Naive thymus-derived CD4-positive, alpha-beta T cell (primary cell): ENCODE measurements around the gene BBLN. TPM values are rescaled to one million over a fixed set of nuclear protein-coding genes. Genes with fewer than 3 reads are reported as not detected.

Experiments used
- ATAC-seq: fragments of 150-1000 bp; cut with Tn5 transposase; 2 replicates; pipeline ENCODE4 v1.10.0; 2021; ENCODE audit warnings: mild to moderate bottlenecking, moderate library complexity
- CTCF ChIA-PET: fragments of 350-600 bp; sonication (Branson Sonifier 250); formaldehyde crosslinking; loops from one replicate; lab custom pipeline; 2021; ENCODE audit warnings: antibody characterized with exemption; lab: Charles Lee
- POLR2A ChIA-PET: fragments of 350-600 bp; sonication (Branson Sonifier 250); formaldehyde crosslinking; loops from one replicate; lab custom pipeline; 2021; ENCODE audit warnings: antibody characterized with exemption, inconsistent platforms; lab: Charles Lee
- DNase-seq, 9 donors: peaks; one replicate each; pipeline versions ENCODE4 v3.0.0 to v3.0.0-alpha.2; 2020 to 2022; ENCODE audit warnings: mixed read lengths in 1 of 9
- H3K27ac ChIP-seq: one replicate; pipeline ENCODE4 v1.7.0; 2013; ENCODE audit warnings: mild to moderate bottlenecking, low read depth, low read length, moderate library complexity
- H3K27me3 ChIP-seq, 2 donors: one replicate each; pipeline ENCODE4 v1.7.0; 2013; ENCODE audit warnings: low read length in 2 of 2, mild to moderate bottlenecking in 2 of 2, moderate library complexity in 2 of 2; ENCODE audit not compliant: control insufficient read depth in 2 of 2, insufficient read depth in 2 of 2
- H3K36me3 ChIP-seq, 3 experiments: 1 replicate in 2 of 3; 2 replicates in 1 of 3; pipeline ENCODE4 v1.7.0; 2013; ENCODE audit warnings: low read length in 3 of 3, mild to moderate bottlenecking in 3 of 3, moderate library complexity in 1 of 3; ENCODE audit not compliant: insufficient read depth in 3 of 3, control insufficient read depth in 2 of 3
- H3K4me1 ChIP-seq, 2 donors: one replicate each; pipeline ENCODE4 v1.7.0; 2013; ENCODE audit warnings: low read length in 2 of 2, mild to moderate bottlenecking in 2 of 2, moderate library complexity in 1 of 2; ENCODE audit not compliant: control insufficient read depth in 2 of 2, insufficient read depth in 2 of 2
- H3K4me3 ChIP-seq: 2 replicates; pipeline ENCODE4 v1.7.0; 2013; ENCODE audit warnings: mild to moderate bottlenecking, low read length
- H3K9me3 ChIP-seq, 3 experiments: 1 replicate in 2 of 3; 2 replicates in 1 of 3; pipeline ENCODE4 v1.7.0; 2013; ENCODE audit warnings: low read length in 3 of 3; ENCODE audit not compliant: control insufficient read depth in 2 of 3
- H3K27ac Mint-ChIP-seq, 9 donors: one replicate each; pipeline ENCODE4 v1.8.0; 2020 to 2022; ENCODE audit warnings: mixed read lengths in 9 of 9, mild to moderate bottlenecking in 8 of 9, moderate library complexity in 5 of 9, inconsistent platforms in 2 of 9
- H3K27me3 Mint-ChIP-seq, 5 donors: one replicate each; pipeline ENCODE4 v1.8.0; 2021 to 2022; ENCODE audit warnings: mixed read lengths in 5 of 5, mild to moderate bottlenecking in 1 of 5
- H3K36me3 Mint-ChIP-seq, 5 donors: one replicate each; pipeline ENCODE4 v1.8.0; 2020 to 2022; ENCODE audit warnings: mixed read lengths in 5 of 5, mild to moderate bottlenecking in 3 of 5, inconsistent platforms in 1 of 5
- H3K4me1 Mint-ChIP-seq, 7 donors: one replicate each; pipeline ENCODE4 v1.8.0; 2020 to 2022; ENCODE audit warnings: mixed read lengths in 7 of 7, mild to moderate bottlenecking in 3 of 7, inconsistent platforms in 1 of 7
- H3K4me3 Mint-ChIP-seq, 10 donors: one replicate each; pipeline ENCODE4 v1.8.0; 2020 to 2022; ENCODE audit warnings: mild to moderate bottlenecking in 10 of 10, mixed read lengths in 10 of 10, moderate library complexity in 6 of 10, inconsistent platforms in 2 of 10
- H3K9me3 Mint-ChIP-seq, 11 donors: one replicate each; pipeline ENCODE4 v1.8.0; 2020 to 2022; ENCODE audit warnings: mixed read lengths in 11 of 11, mild to moderate bottlenecking in 4 of 11, inconsistent platforms in 1 of 11, moderate library complexity in 1 of 11
- intact Hi-C, 2 donors: fragments of 100-400 bp; cut with micrococcal nuclease; formaldehyde crosslinking; loops; one replicate each; pipeline ENCODE4 v1.15.1; 2023
- polyA plus RNA-seq, 2 donors: library from polyadenylated mRNA; unstranded; fragments of 300-500 nt; fragmentation: Illumina TruSeq; gene quantifications; one replicate each; pipeline ENCODE4 v1.2.3, GENCODE V29; 2021
- total RNA-seq, 6 experiments: library from RNA in 5 of 6; stranded (reverse) in 5 of 6; gene quantifications; 1 replicate in 5 of 6; 2 replicates in 1 of 6; pipeline ENCODE4 v1.2.3 and lab custom pipeline; 2021 to 2026

BBLN gene
- total and polyA plus RNA-seq, 7 experiments from 2014 or later = 42.7 to 102 (median 53.2) TPM

DNA sequence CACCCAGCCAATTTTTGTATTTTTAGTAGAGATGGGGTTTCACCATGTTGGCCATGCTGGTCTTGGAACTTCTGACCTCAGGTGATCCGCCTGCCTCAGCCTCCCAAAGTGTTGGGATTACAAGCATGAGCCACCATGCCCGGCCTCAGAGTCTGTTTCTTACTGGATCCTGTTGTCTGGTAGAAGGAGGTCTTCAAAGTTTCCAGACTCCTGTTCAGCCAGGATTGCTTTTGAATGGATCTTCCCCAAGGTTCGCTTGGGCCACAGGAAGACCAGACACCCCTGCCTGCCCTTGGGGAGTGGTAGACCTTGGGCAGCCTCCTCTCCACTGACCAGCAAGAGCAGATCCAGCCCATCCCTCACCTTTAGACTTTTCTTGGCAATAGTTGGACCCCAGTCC is 18.5 kb upstream of the BBLN start:
- ChIA-PET CTCF (interaction anchor here (1.5 kb wide), 1 partner anchor 13 kb away, joined by 6 read pairs; no protein-coding TSS in a partner anchor), POLR2A (interaction anchor here (0.9 to 1.7 kb wide), 2 partner anchors 10 to 12 kb away, joined by 3 to 7 read pairs; no protein-coding TSS in a partner anchor)
- peaks cover 11 to 25% (median 17%) of the 10 kb centered on the region in 7 donors for H3K4me1 Mint-ChIP-seq
- H3K27me3 Mint-ChIP-seq = no peaks in the 10 kb centered on the region
- intact Hi-C loops = loop anchor here in 1 of 2 donors (1.0 kb wide), 1 partner anchor 13 kb away; no protein-coding TSS in a partner anchor
- Histone ChIP-seq H3K9me3 (no peaks in the 10 kb centered on the region), H3K36me3 (no peaks in the 10 kb centered on the region), H3K4me1 (peaks cover 0 to 16% of the 10 kb centered on the region in 2 donors), H3K27ac (no peak overlapping the region), H3K4me3 (peak overlapping the region; percentile 23), H3K27me3 (no peaks in the 10 kb centered on the region)
- H3K36me3 Mint-ChIP-seq = peaks cover 0 to 4% (median 0%) of the 10 kb centered on the region in 5 donors
- ATAC-seq (no peak), DNase-seq (no peak)
- H3K4me3 Mint-ChIP-seq = peak overlapping the region in 4 of 10 donors; percentile 69 to 87 (median 78)
- H3K9me3 Mint-ChIP-seq = no peaks in the 10 kb centered on the region
- peak overlapping the region in 8 of 9 donors; percentile 61 to 93 (median 78) for H3K27ac Mint-ChIP-seq

DNA sequence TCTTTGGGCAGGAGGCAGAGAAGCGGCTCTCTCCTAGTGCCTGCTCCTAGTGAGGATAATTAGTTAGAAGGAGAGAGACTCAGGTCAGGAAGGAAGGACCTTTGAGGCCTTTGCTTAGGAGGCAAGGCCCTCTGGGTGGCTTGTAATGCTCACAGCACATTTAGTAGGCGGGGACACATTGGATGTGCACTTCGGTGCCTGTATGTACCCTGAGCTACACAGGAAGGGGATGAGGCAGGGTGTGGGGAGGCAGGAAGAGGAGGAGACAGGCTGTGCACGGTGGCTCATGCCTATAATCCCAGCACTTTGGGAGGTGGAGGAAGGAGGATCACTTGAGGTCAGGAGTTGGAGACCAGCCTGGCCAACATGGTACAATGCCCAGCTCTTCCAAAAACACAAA is 18.0 kb upstream of the BBLN start:
- peaks cover 0 to 4% (median 0%) of the 10 kb centered on the region in 5 donors for H3K36me3 Mint-ChIP-seq
- no peak overlapping the region for H3K27ac ChIP-seq
- peak overlapping the region; percentile 23 for H3K4me3 ChIP-seq
- intact Hi-C loops = loop anchor here in 1 of 2 donors (1.0 kb wide), 1 partner anchor 14 kb away; no protein-coding TSS in a partner anchor
- H3K9me3 ChIP-seq = no peaks in the 10 kb centered on the region
- H3K27me3 Mint-ChIP-seq = no peaks in the 10 kb centered on the region
- H3K27ac Mint-ChIP-seq = peak overlapping the region; percentile 61 to 93 (median 83)
- no peaks in the 10 kb centered on the region for H3K36me3 ChIP-seq
- H3K27me3 ChIP-seq = no peaks in the 10 kb centered on the region
- CTCF ChIA-PET = interaction anchor here (1.5 kb wide), 1 partner anchor 13 kb away, joined by 6 read pairs; no protein-coding TSS in a partner anchor
- H3K4me1 ChIP-seq = peaks cover 0 to 16% of the 10 kb centered on the region in 2 donors
- peaks cover 11 to 25% (median 17%) of the 10 kb centered on the region in 7 donors for H3K4me1 Mint-ChIP-seq
- DNase-seq = peak in 5 of 9 donors; percentile 26 to 38 (median 29)
- peak overlapping the region; percentile 54 to 87 (median 69) for H3K4me3 Mint-ChIP-seq
- H3K9me3 Mint-ChIP-seq = no peaks in the 10 kb centered on the region
- POLR2A ChIA-PET = interaction anchor here (0.9 to 1.7 kb wide), 4 partner anchors 10 to 17 kb away, joined by 3 to 7 read pairs (median 5); no protein-coding TSS in a partner anchor
- no peak for ATAC-seq

DNA sequence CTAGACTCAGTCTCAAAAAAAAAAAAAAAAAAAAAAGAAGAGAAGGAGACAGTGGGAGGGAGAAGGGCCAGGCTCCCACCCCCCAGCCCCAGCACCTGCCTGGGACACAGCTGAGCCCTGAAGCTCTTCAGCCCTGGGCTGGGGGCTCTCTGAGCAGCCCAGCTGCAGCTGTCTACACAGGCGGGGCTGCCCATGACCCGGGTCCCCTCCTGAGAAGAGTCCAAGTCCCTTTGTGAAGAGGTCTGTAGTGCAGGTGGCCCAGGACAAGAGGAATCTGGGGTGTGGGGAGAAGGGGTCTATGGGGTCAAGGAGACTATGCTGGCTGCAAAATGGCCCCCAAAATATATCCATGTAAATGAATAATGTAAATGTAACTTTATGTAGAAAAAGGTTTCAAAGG is 17.5 kb upstream of the BBLN start:
- H3K27ac Mint-ChIP-seq = peak overlapping the region in 4 of 9 donors; percentile 61 to 85 (median 77)
- no peaks in the 10 kb centered on the region for H3K27me3 Mint-ChIP-seq
- H3K4me3 ChIP-seq = no peak overlapping the region
- H3K27me3 ChIP-seq = no peaks in the 10 kb centered on the region
- peaks cover 0 to 16% of the 10 kb centered on the region in 2 donors for H3K4me1 ChIP-seq
- no peak overlapping the region for H3K27ac ChIP-seq
- H3K9me3 ChIP-seq = no peaks in the 10 kb centered on the region
- H3K36me3 ChIP-seq = no peaks in the 10 kb centered on the region
- peaks cover 11 to 25% (median 17%) of the 10 kb centered on the region in 7 donors for H3K4me1 Mint-ChIP-seq
- peaks cover 0 to 4% (median 0%) of the 10 kb centered on the region in 5 donors for H3K36me3 Mint-ChIP-seq
- ATAC-seq = no peak
- ChIA-PET CTCF (interaction anchor here (0.8 to 1.5 kb wide), 2 partner anchors 14 to 25 kb away, joined by 3 to 6 read pairs; no protein-coding TSS in a partner anchor), POLR2A (interaction anchor here (1.4 to 1.7 kb wide), 3 partner anchors 9 to 17 kb away, joined by 4 to 7 read pairs (median 6); no protein-coding TSS in a partner anchor)
- H3K4me3 Mint-ChIP-seq = peak overlapping the region in 4 of 10 donors; percentile 57 to 87 (median 74)
- intact Hi-C loops = loop anchor here in 1 of 2 donors (1.0 kb wide), 1 partner anchor 14 kb away; no protein-coding TSS in a partner anchor
- DNase-seq = no peak
- no peaks in the 10 kb centered on the region for H3K9me3 Mint-ChIP-seq

DNA sequence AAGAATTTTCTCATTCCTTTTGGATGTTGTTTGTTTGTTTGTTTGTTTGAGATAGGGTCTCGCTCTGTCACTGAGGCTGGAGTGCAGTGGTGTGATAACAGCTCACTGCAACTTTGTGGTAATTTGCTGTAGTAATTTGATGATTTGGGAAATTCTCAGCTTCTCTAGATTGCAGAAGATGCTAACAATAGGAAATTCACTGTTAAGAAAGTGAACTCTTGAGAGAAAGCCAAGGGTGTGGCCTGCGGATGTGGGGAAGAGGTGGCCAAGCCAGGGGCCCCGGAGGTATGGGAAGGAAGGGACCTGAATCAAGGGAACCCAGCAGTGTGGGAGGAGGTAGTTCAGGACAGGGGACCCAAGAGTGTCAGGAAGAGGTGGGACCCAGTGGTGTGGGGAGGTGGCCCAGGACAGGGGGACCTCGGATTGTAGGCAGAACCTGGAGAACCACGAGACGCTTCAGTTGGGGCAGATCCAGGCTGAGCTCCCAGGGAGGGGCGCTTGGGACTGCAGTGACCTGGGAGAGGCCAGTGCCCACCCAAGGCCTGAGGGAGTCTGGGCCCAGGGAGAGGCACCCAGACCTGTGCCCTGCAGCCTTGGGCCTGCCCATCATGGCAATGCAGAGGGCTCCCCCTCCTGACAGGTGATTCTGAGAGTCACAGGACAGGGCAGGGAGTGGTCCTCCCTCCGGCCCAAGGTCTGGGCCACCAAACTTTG is 16.4 kb upstream of the BBLN start:
- intact Hi-C loops = no loop called here
- Histone ChIP-seq H3K36me3 (no peaks in the 10 kb centered on the region), H3K4me3 (no peak overlapping the region), H3K4me1 (peaks cover 0 to 16% of the 10 kb centered on the region in 2 donors), H3K27ac (no peak overlapping the region), H3K9me3 (no peaks in the 10 kb centered on the region), H3K27me3 (no peaks in the 10 kb centered on the region)
- H3K4me1 Mint-ChIP-seq = peaks cover 11 to 25% (median 17%) of the 10 kb centered on the region in 7 donors
- no peak for ATAC-seq
- CTCF ChIA-PET = interaction anchor here (0.8 kb wide), 1 partner anchor 26 kb away, joined by 3 read pairs; no protein-coding TSS in a partner anchor
- H3K36me3 Mint-ChIP-seq = peaks cover 0 to 4% (median 0%) of the 10 kb centered on the region in 5 donors
- H3K4me3 Mint-ChIP-seq = peak overlapping the region in 3 of 10 donors; percentile 23 to 35 (median 31)
- POLR2A ChIA-PET = interaction anchor here (1.4 to 1.5 kb wide), 2 partner anchors 15 to 16 kb away, joined by 4 to 6 read pairs; no protein-coding TSS in a partner anchor
- peak overlapping the region in 3 of 9 donors; percentile 9 to 75 (median 55) for H3K27ac Mint-ChIP-seq
- H3K9me3 Mint-ChIP-seq = no peaks in the 10 kb centered on the region
- DNase-seq = no peak
- no peaks in the 10 kb centered on the region for H3K27me3 Mint-ChIP-seq

DNA sequence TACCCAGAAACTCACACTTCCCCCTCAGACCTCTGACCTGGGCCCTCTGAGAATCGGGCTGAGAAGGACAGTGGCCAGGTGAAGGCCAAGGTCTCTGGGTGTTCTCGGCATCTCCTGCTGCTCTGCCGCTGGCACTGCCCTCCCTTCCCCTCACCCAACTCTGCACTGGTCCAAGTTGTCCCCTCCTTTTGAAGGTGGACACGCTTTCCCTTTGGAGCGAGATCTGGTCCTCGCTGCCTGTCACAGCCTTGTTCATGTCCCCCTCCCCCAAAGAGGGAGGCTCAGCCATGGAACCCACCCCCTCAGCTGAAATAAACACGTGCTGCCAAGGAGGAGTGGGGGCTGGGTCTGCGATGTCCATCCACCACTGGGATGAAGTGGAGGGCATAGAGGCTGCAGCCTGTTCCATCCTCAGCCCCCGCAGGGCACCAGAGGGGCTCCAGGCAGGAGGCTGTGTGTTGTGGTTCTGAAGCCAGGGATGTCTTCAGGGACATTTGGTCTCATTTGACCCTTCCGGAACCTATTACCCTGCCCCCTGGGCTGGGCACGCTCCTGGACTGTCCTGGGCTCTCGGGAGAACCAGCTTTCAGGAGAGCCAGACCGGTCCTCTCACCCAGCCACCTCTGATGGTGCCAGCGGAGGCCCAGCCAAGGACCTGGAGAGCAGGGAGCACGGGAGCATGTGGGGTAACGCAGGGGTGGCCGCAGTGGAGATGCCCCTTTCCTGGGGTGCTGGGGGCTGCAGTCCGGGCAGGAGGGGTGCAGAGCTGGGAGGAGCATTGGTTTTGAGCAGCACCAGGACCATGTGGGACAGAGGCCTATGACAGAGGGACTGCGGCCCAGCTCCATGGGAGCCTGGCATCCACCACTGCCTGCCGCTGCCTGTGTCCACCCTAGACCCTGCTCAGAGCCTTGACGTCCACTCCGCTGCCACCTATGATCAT is 15.6 kb upstream of the BBLN start:
- no peaks in the 10 kb centered on the region for H3K36me3 ChIP-seq
- POLR2A ChIA-PET = no interaction called here
- ATAC-seq (no peak), DNase-seq (no peak)
- intact Hi-C loops = no loop called here
- Mint-ChIP-seq H3K27ac (no peak overlapping the region), H3K4me1 (peaks cover 11 to 25% (median 17%) of the 10 kb centered on the region in 7 donors), H3K36me3 (peaks cover 0 to 4% (median 0%) of the 10 kb centered on the region in 5 donors), H3K27me3 (no peaks in the 10 kb centered on the region), H3K4me3 (no peak overlapping the region), H3K9me3 (no peaks in the 10 kb centered on the region)
- peaks cover 0 to 16% of the 10 kb centered on the region in 2 donors for H3K4me1 ChIP-seq
- no peak overlapping the region for H3K4me3 ChIP-seq
- CTCF ChIA-PET = no interaction called here
- H3K27ac ChIP-seq = no peak overlapping the region
- no peaks in the 10 kb centered on the region for H3K27me3 ChIP-seq
- H3K9me3 ChIP-seq = no peaks in the 10 kb centered on the region

DNA sequence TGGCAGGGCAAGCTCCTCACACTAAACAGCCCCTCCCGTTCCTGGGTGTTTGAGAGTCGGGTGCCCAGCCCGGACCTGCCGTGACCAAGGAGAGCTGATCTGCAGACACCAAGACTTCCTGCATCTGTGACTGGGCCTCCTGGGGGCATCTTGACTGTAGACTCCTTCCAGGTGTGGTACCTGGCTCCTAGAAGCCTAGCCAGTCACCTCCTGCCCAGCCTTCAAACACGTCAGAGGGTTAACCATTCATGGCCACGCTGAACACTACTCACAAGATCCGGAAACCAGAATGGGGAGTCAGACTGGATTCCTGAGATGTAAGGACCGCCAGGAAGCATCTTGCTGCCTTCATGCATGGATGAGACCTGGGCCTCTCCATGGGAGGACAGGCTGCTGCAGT is 14.5 kb upstream of the BBLN start:
- Histone ChIP-seq H3K9me3 (no peaks in the 10 kb centered on the region), H3K27me3 (no peaks in the 10 kb centered on the region), H3K4me3 (no peak overlapping the region), H3K36me3 (no peaks in the 10 kb centered on the region), H3K4me1 (peaks cover 0 to 16% of the 10 kb centered on the region in 2 donors), H3K27ac (no peak overlapping the region)
- Mint-ChIP-seq H3K27me3 (no peaks in the 10 kb centered on the region), H3K4me3 (no peak overlapping the region), H3K4me1 (peaks cover 12 to 25% (median 17%) of the 10 kb centered on the region in 7 donors), H3K9me3 (no peaks in the 10 kb centered on the region), H3K36me3 (peaks cover 0 to 4% (median 0%) of the 10 kb centered on the region in 5 donors), H3K27ac (no peak overlapping the region)
- ChIA-PET POLR2A (interaction anchor here (0.6 kb wide), 1 partner anchor 361 kb away, joined by 3 read pairs; no protein-coding TSS in a partner anchor), CTCF (no interaction called here)
- intact Hi-C loops = no loop called here
- ATAC-seq (no peak), DNase-seq (no peak)
